ENCODE measurements around the gene COL9A3.

The COL9A3 gene

Small RNA genes lying within 50 kb of the gene (small RNA-seq; reads per million reads assigned to genes)
- gene DPH3P1, result 0 reads per million in 2 experiments

Measured in SK-N-DZ (cell line).